Peyer's patch (tissue), 4 donors: ENCODE measurements around the gene NOS3.

ENCODE experiments used
- POLR2A ChIP-seq, 2 donors: fragments of 450-650 bp; IDR thresholded peaks; one replicate each; pipeline ENCODE4 v1.5.1; 2017; ENCODE audit warnings: antibody characterized with exemption in 2 of 2, mild to moderate bottlenecking in 2 of 2, moderate library complexity in 2 of 2
- TF ChIP-seq, protein P1 (sequence below), 6 experiments: fragments of 450-650 bp in 4 of 6; fragments of 200-600 bp in 2 of 6; sonication (generic) in 1 of 6; IDR thresholded peaks; one replicate each; pipeline ENCODE4 v1.5.1; 2017 to 2019; ENCODE audit warnings: antibody characterized with exemption in 6 of 6, mild to moderate bottlenecking in 3 of 6, moderate library complexity in 1 of 6

DNA sequence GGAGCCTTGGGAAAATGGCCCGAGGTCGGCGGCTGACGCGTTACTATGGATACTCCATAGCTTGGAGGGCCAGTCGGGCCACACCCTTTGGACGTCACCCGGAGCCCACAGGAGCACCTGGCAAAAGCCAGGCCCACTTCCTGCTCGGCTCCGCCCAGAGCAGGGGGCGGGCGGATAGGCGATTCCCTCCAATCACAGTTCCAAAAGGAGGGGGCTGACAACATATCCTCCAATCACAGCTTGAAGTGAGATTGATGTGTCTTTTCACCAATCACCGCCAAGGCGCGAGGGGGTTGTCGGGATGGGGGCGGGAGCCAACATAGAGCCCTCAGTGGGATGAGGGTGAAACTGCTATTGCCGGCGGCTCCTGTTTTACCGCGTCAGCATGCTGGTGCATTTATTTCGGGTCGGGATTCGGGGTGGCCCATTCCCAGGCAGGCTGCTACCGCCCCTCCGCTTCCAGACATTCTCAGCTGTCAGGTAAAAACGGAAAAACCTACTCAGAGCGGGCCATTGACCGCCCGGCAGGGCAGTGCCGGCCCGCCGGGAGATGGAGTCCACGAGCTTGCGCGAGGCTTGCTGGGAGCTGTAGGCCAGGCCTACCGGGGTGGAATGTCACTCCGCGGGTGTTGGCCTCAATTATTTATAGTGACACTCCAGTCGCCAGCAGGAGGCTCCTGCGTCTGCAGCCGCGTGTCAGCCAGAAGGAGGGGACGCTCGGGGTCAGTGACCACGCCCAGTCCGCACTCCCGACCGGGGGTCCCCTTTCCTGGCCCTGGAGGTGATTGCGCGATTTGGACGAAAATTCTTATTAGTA, 37.5 kb downstream of the NOS3 start, which contains the start of gene ABCB8:
- TF ChIP-seq, protein P1, sequence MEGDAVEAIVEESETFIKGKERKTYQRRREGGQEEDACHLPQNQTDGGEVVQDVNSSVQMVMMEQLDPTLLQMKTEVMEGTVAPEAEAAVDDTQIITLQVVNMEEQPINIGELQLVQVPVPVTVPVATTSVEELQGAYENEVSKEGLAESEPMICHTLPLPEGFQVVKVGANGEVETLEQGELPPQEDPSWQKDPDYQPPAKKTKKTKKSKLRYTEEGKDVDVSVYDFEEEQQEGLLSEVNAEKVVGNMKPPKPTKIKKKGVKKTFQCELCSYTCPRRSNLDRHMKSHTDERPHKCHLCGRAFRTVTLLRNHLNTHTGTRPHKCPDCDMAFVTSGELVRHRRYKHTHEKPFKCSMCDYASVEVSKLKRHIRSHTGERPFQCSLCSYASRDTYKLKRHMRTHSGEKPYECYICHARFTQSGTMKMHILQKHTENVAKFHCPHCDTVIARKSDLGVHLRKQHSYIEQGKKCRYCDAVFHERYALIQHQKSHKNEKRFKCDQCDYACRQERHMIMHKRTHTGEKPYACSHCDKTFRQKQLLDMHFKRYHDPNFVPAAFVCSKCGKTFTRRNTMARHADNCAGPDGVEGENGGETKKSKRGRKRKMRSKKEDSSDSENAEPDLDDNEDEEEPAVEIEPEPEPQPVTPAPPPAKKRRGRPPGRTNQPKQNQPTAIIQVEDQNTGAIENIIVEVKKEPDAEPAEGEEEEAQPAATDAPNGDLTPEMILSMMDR (IDR thresholded peaks at IDR 0.05), result peak in 5 of 6 experiments; percentile 36 to 76 (median 66)
- peak; percentile 46 to 66 for TF ChIP-seq POLR2A (IDR thresholded peaks at IDR 0.05)
